ENCODE measurements around the gene MEGF9. TPM values are rescaled to one million over a fixed set of nuclear protein-coding genes. Genes with fewer than 3 reads are reported as not detected.

Gene MEGF9
- 6.8 TPM for total RNA-seq
- 10 to 100 TPM in 1 of 8 donors, 1 to 10 TPM in 7; 6.3 to 12.8 (median 7.3) TPM for polyA plus RNA-seq (ENCODE audit: insufficient read depth in 1 of 8, insufficient read length in 8 of 8, low replicate concordance in 1 of 8)
- long read RNA-seq, donor 1, full-length matches to known transcripts = 2 of 2 reads
- long read RNA-seq, donor 1, partial matches to known transcripts = 0 of 2 reads
- long read RNA-seq, donor 1, other reads (novel, unspliced or antisense) = 0 of 2 reads
- long read RNA-seq, donor 2 = 0 reads
- long read RNA-seq, donor 3, full-length matches to known transcripts = 5 of 5 reads
- long read RNA-seq, donor 3, partial matches to known transcripts = 0 of 5 reads
- long read RNA-seq, donor 3, other reads (novel, unspliced or antisense) = 0 of 5 reads
- long read RNA-seq, donor 4, full-length matches to known transcripts = 1 of 1 reads
- long read RNA-seq, donor 4, partial matches to known transcripts = 0 of 1 reads
- long read RNA-seq, donor 4, other reads (novel, unspliced or antisense) = 0 of 1 reads
- long read RNA-seq, donor 5, full-length matches to known transcripts = 2 of 2 reads
- long read RNA-seq, donor 5, partial matches to known transcripts = 0 of 2 reads
- long read RNA-seq, donor 5, other reads (novel, unspliced or antisense) = 0 of 2 reads
- long read RNA-seq, donor 6, full-length matches to known transcripts = 1 of 1 reads
- long read RNA-seq, donor 6, partial matches to known transcripts = 0 of 1 reads
- long read RNA-seq, donor 6, other reads (novel, unspliced or antisense) = 0 of 1 reads
- long read RNA-seq, donor 7 = 0 reads
- long read RNA-seq, donor 8, full-length matches to known transcripts = 2 of 2 reads
- long read RNA-seq, donor 8, partial matches to known transcripts = 0 of 2 reads
- long read RNA-seq, donor 8, other reads (novel, unspliced or antisense) = 0 of 2 reads
- long read RNA-seq, donor 9, full-length matches to known transcripts = 1 of 1 reads
- long read RNA-seq, donor 9, partial matches to known transcripts = 0 of 1 reads
- long read RNA-seq, donor 9, other reads (novel, unspliced or antisense) = 0 of 1 reads
- long read RNA-seq, donor 10, full-length matches to known transcripts = 3 of 3 reads
- long read RNA-seq, donor 10, partial matches to known transcripts = 0 of 3 reads
- long read RNA-seq, donor 10, other reads (novel, unspliced or antisense) = 0 of 3 reads
- long read RNA-seq, donor 11, full-length matches to known transcripts = 1 of 15 reads
- long read RNA-seq, donor 11, partial matches to known transcripts = 14 of 15 reads
- long read RNA-seq, donor 11, other reads (novel, unspliced or antisense) = 0 of 15 reads

- H3K36me3 ChIP-seq (ENCODE audit: control insufficient read depth, insufficient read depth, low read length) = no peaks in the 10 kb centered on the region
- H3K27me3 ChIP-seq (ENCODE audit: control insufficient read depth, insufficient read depth, low read length) = no peaks in the 10 kb centered on the region
- H3K4me3 ChIP-seq (ENCODE audit: low read length) = peak within 1 kb of the TSS; percentile 92
- WGBS (ENCODE audit: insufficient coverage) = under 1% methylated on average over 98 of the region's 102 CpGs
- peaks cover 15% of the 10 kb centered on the region for H3K4me1 ChIP-seq (ENCODE audit: control insufficient read depth, insufficient read depth, low read length)
- peak within 1 kb of the TSS; percentile 55 for H3K27ac ChIP-seq (ENCODE audit: low read length)
- peak; percentile 99 for DNase-seq
- H3K9me3 ChIP-seq (replicated peaks; ENCODE audit: control insufficient read depth, low read depth, low read length) = no peaks in the 10 kb centered on the region
Observed at GRCh38 chr9:120714088-120714845, at the start of gene MEGF9. Gene MEGF9 (minus strand): TSS chr9:120714470. CDS start chr9:120714358, 112 bp downstream.

DNA sequence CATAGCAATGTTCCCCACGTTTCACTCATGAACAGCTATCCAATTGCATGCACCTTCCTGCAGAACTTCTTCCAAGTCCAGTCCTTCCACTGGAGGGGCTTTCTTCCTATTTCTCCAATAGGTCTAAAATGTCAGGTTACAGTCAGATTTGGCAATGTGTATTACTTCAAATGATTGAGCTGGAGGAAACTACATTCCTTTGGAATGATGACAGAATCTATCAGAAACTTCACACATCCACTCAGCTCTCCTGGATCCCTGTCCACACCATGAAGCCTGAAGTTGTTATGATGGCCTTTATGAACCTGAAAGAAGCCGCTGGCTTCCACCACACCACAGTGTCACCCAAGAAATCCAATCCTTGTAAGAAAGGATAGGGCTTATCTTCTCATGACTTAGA, 46.7 kb upstream of the MEGF9 start:
- WGBS (ENCODE audit: insufficient coverage) = 40% methylated on average over 1 of the region's 2 CpGs
- Histone ChIP-seq H3K27ac (ENCODE audit: low read length) (no peak overlapping the region), H3K27me3 (ENCODE audit: control insufficient read depth, insufficient read depth, low read length) (no peaks in the 10 kb centered on the region), H3K9me3 (replicated peaks; ENCODE audit: control insufficient read depth, low read depth, low read length) (no peaks in the 10 kb centered on the region), H3K4me1 (ENCODE audit: control insufficient read depth, insufficient read depth, low read length) (no peaks in the 10 kb centered on the region), H3K4me3 (ENCODE audit: low read length) (no peak overlapping the region), H3K36me3 (ENCODE audit: control insufficient read depth, insufficient read depth, low read length) (peaks cover 32% of the 10 kb centered on the region)
- DNase-seq = no peak

- H3K9me3 ChIP-seq (replicated peaks; ENCODE audit: control insufficient read depth, low read depth, low read length) = no peaks in the 10 kb centered on the region
- 93% methylated on average over 3 of the region's 9 CpGs for WGBS (ENCODE audit: insufficient coverage)
- DNase-seq = peak; percentile 22
- H3K27me3 ChIP-seq (ENCODE audit: control insufficient read depth, insufficient read depth, low read length) = no peaks in the 10 kb centered on the region
- peaks cover 28% of the 10 kb centered on the region for H3K36me3 ChIP-seq (ENCODE audit: control insufficient read depth, insufficient read depth, low read length)
- no peak overlapping the region for H3K27ac ChIP-seq (ENCODE audit: low read length)
- H3K4me1 ChIP-seq (ENCODE audit: control insufficient read depth, insufficient read depth, low read length) = no peaks in the 10 kb centered on the region
- H3K4me3 ChIP-seq (ENCODE audit: low read length) = no peak overlapping the region
Observed at GRCh38 chr9:120759755-120760400, 45.6 kb upstream of the MEGF9 start.

DNA sequence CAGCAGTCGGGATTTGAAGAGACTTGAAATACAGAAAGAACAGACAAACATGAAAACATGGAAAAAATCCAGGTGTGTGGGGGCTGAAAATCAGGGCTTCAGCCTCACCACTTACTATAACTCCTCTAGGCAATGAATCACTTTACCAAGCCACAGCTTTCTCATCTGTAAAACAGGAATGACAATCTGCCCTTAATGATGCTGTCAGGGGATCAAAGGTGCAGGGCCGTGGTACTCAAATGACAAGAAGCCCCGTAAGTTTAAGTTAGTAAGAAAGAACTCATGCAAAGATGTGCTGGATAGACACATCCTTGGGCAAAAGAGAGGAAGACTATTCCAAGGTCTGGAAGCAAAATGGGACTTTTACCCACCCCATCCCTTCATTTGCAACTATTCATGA, 44.3 kb upstream of the MEGF9 start:
- DNase-seq = no peak
- H3K36me3 ChIP-seq (ENCODE audit: control insufficient read depth, insufficient read depth, low read length) = peaks cover 17% of the 10 kb centered on the region
- no peaks in the 10 kb centered on the region for H3K27me3 ChIP-seq (ENCODE audit: control insufficient read depth, insufficient read depth, low read length)
- no peak overlapping the region for H3K4me3 ChIP-seq (ENCODE audit: low read length)
- H3K4me1 ChIP-seq (ENCODE audit: control insufficient read depth, insufficient read depth, low read length) = no peaks in the 10 kb centered on the region
- no peaks in the 10 kb centered on the region for H3K9me3 ChIP-seq (replicated peaks; ENCODE audit: control insufficient read depth, low read depth, low read length)
- no peak overlapping the region for H3K27ac ChIP-seq (ENCODE audit: low read length)
- WGBS (ENCODE audit: insufficient coverage) = 100% methylated on average over 1 of the region's 3 CpGs

- H3K4me3 ChIP-seq (ENCODE audit: low read length) = no peak overlapping the region
- peaks cover 8% of the 10 kb centered on the region for H3K36me3 ChIP-seq (ENCODE audit: control insufficient read depth, insufficient read depth, low read length)
- WGBS (ENCODE audit: insufficient coverage) = no CpG with 5 or more reads among the region's 6 CpGs
- H3K27me3 ChIP-seq (ENCODE audit: control insufficient read depth, insufficient read depth, low read length) = no peaks in the 10 kb centered on the region
- no peak for DNase-seq
- no peak overlapping the region for H3K27ac ChIP-seq (ENCODE audit: low read length)
- no peaks in the 10 kb centered on the region for H3K4me1 ChIP-seq (ENCODE audit: control insufficient read depth, insufficient read depth, low read length)
- H3K9me3 ChIP-seq (replicated peaks; ENCODE audit: control insufficient read depth, low read depth, low read length) = no peaks in the 10 kb centered on the region
Observed at GRCh38 chr9:120757026-120757913, 43.0 kb upstream of the MEGF9 start.

GRCh38 chr9:120756531-120756930, 42.3 kb upstream of the MEGF9 start:
- Histone ChIP-seq H3K27ac (ENCODE audit: low read length) (no peak overlapping the region), H3K4me1 (ENCODE audit: control insufficient read depth, insufficient read depth, low read length) (no peaks in the 10 kb centered on the region)
- no CpG with 5 or more reads among the region's 1 CpG for WGBS (ENCODE audit: insufficient coverage)

GRCh38 chr9:120755810-120756434, 41.7 kb upstream of the MEGF9 start:
- WGBS (ENCODE audit: insufficient coverage) = 0% methylated on average over 2 of the region's 6 CpGs
- DNase-seq = peak; percentile 66

More at GRCh38 chr9:120756531-120756930, 42.3 kb upstream of the MEGF9 start:
- Histone ChIP-seq H3K9me3 (replicated peaks; ENCODE audit: control insufficient read depth, low read depth, low read length) (no peaks in the 10 kb centered on the region), H3K4me3 (ENCODE audit: low read length) (no peak overlapping the region), H3K36me3 (ENCODE audit: control insufficient read depth, insufficient read depth, low read length) (peaks cover 8% of the 10 kb centered on the region), H3K27me3 (ENCODE audit: control insufficient read depth, insufficient read depth, low read length) (no peaks in the 10 kb centered on the region)
- no peak for DNase-seq

GRCh38 chr9:120755044-120755443, 40.8 kb upstream of the MEGF9 start:
- Histone ChIP-seq H3K4me1 (ENCODE audit: control insufficient read depth, insufficient read depth, low read length) (no peaks in the 10 kb centered on the region), H3K9me3 (replicated peaks; ENCODE audit: control insufficient read depth, low read depth, low read length) (no peaks in the 10 kb centered on the region), H3K27me3 (ENCODE audit: control insufficient read depth, insufficient read depth, low read length) (no peaks in the 10 kb centered on the region), H3K36me3 (ENCODE audit: control insufficient read depth, insufficient read depth, low read length) (peaks cover 6% of the 10 kb centered on the region), H3K4me3 (ENCODE audit: low read length) (no peak overlapping the region), H3K27ac (ENCODE audit: low read length) (no peak overlapping the region)
- DNase-seq = no peak
- WGBS (ENCODE audit: insufficient coverage) = no CpG with 5 or more reads among the region's 2 CpGs

More at GRCh38 chr9:120755810-120756434, 41.7 kb upstream of the MEGF9 start:
- H3K36me3 ChIP-seq (ENCODE audit: control insufficient read depth, insufficient read depth, low read length) = peaks cover 6% of the 10 kb centered on the region
- H3K27ac ChIP-seq (ENCODE audit: low read length) = no peak overlapping the region
- H3K4me3 ChIP-seq (ENCODE audit: low read length) = no peak overlapping the region
- no peaks in the 10 kb centered on the region for H3K4me1 ChIP-seq (ENCODE audit: control insufficient read depth, insufficient read depth, low read length)
- H3K9me3 ChIP-seq (replicated peaks; ENCODE audit: control insufficient read depth, low read depth, low read length) = no peaks in the 10 kb centered on the region
- H3K27me3 ChIP-seq (ENCODE audit: control insufficient read depth, insufficient read depth, low read length) = no peaks in the 10 kb centered on the region
